Stimulated activated CD4-positive, alpha-beta T cell treated with anti-CD3 and anti-CD28 coated beads, Interleukin-4, amount 100 ng/mL, for 4 hours (primary cell): ENCODE measurements around the gene EGF.
"Not testable (repeated sequence)": the region's sequence is repeated elsewhere in the genome, so short reads cannot be mapped to it uniquely, and the experiment has no call there.

Experiments used
- DNase-seq, 2 experiments: peaks; one replicate each; pipeline ENCODE4 v3.0.0-alpha.2; 2020

EGF gene

DNA sequence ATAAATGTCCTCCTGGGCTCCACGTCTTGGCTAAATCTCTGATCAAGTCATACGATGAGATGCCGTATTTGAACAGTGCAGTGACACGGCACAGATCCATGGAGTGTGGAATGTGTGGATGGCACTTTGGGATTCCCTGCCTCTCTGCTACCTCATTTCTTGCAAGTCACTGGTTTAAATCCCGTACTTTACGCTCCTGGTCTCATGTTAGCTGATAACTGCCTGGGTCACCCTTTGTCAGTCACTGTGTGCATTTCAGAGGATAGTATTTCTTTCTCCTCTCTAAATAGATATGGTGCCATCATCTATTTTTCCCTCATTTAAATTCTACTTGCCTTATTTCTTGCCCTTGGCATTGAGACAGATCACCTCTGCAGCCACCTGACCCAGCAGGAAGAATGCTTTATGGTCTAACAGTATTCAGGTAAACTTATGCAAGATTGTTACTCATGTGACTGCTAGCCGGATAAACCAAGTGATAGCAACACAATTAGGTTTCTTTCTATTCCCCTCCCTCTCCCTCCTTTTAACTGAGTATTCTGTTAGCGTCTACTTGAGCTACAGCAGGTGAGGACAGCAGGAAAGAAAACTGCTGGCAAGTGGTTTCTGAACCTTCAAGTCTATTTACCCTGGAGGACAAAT lies 2.8 kb downstream of the EGF start:
- no peak for DNase-seq

DNA sequence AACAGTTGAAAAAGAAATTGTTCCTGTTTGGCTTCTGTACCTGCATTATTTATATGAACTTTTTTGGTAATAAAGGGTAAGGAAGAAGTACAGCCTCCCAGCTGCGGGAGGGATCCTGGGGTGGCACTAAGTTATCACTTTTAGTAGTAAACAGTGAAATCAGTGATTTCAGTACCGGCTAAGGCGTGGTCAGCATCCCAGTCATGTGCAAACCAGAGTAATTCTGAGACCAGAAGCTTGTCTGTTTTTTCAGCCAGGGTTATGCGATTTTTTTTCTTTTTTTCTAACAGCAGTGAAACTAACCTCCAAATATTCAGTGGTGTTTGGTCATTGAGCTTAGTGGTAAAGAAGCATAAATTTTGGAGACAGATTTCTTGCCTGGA lies 3.3 kb downstream of the EGF start:
- DNase-seq: no peak

DNA sequence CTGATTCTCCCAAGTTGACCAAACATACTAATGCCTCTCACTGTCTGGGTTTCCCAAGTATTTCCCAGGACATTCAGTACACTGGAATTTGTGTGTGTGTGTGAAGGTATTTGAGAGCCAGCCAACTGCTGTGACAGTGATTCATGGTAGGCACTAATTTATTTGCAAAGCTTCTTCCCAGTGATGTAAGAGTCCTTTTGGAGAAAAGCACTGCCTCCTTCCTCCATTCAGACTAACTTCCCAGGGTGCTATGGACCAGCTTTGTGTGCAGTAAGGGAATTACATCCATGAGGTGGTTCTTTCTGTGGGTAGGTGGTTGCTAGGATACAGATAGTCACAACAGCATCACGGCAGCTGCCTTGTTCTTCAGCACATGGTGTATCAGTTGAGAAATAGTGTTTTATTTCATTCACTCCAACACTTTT lies 8.7 kb downstream of the EGF start:
- DNase-seq: no peak

DNA sequence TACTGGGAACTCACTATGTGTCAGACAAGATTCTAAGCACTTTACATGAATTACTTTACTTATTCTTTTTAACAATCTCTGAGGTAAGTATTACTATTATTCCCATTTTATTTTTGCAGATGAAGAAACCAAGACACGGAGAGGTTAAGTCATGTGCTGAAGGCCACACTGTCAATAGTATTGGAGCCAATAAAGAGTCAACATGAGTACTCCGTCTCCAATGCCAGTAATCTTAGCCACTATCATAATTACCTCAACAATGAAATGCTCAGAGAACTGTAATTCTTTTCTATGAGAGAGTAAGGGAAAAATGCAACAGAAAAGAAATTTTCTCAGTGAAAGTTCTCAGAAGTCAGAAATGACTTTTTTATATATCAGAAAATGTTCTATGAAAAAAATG lies 12.7 kb downstream of the EGF start:
- no peak for DNase-seq

DNA sequence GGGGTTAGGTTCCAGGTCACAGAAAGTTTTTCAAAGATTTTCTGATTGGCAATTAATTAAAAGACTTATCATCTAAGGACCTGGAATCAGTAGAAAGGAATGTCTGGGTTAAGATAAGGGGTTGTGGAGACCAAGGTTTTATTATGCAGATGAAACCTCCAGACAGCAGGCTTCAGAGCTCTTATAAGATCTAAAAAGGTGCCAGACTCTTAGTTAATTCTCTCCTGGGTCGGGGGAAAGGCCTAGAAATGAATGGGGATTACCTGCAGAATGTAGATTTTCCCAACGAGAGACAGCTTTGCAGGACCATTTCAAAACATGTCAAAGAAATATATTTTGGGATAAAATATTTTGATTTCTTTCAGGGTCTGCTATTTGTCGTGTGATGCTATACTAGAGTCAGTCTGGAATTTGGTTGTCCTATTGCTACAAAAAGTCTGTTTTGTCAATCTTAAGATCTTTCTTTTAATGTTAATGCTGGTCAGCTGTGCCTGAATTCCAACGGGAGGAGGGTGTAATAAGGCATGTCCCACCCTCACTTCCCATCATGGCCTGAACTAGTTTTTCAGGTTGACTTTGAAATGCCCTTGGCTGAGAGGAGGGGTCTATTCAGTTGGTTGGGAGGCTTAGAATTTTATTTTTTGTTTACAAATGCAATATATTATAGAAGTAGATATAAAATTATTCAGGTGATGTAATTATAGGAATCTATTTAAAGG lies 15.8 kb downstream of the EGF start:
- no peak for DNase-seq

DNA sequence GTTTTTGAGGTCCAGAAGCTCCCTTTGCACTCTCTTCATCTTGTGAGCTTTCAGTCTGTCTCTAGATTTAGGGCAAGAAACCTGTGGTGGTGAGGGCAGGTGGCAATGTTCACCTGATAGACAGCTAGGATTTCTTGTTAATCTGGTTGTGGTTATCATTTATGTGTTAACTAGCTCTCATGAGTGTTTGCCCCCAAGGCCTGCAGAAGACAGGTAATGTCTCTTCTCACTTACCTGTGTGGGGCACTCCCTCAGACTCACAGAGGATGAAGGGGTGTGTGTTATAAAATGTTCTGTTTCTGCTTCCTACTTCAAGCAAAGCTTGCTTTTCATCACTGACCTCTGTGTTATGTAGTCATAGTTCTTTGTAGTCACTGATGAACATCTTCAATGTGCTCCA lies 17.8 kb downstream of the EGF start:
- DNase-seq: no peak

DNA sequence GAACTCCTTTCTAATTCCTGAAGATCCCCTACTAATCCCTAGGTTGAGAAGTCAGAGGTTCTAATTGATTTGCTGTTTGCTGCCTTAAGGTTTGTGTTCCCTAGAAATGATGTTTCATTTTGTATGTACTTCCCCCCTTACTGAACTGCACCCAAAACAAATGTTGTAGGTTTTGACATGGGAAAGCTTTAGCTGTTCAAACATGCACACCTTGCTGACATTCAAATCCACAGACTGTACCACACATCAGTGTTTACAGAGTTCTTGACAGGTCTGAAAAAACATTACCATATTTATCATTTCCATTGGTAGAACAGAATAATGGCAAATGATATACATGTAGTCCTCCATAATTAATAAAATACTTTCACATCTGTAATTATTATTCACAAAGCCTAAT lies 18.2 kb downstream of the EGF start:
- DNase-seq: no peak

DNA sequence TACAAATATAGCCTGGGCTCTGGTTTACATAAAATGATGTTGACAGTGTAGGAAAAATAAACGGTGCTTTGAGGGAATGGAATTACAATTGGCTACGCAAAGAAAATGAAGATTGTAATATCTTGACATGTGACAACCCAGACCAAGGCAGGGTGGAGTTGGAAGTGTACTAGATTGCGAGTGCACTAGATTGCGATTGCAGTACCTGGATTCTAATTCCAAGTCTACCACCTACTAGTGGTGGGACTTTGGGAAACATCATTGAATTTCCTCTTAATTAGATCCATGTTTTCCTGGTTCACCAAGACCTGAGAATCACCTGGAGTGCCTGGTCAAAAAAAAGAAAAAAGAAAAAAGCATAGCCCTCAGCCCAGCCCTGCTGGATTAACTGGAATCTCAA lies 18.6 kb downstream of the EGF start:
- DNase-seq: no peak

DNA sequence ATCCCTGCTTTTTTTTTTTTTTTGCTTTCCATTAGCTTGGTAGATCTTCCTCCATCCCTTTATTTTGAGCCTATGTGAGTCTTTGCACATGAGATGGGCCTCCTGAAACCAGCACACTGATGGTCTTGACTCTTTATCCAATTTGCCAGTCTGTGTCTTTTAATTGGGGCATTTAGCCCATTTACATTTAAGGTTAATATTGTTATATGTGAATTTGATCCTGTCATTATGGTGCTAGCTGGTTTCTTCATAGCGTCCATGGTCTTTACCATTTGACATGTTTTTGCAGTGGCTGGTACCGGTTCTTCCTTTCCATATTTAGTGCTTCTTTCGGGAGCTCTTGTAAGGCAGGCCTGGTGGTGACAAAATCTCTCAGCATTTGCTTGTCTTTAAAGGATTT lies 24.7 kb downstream of the EGF start:
- DNase-seq: not testable (repeated sequence)

DNA sequence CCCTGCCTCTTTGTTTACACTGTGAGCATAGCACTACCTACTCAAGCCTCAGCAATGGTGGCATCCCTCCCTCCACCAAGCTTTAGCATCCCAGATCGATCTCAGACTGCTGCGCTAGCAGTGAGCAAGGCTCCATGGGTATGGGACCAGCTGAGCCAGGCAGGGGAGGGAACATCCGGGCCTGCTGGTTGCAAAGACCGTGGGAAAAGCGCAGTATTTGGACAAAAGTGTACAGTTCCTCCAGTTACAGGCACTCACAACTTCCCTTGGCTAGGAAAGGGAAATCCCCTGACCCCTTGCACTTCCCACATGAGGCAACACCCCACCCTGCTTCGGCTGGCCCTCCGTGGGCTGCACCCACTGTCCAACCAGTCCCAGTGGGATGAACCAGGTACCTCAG lies 26.5 kb downstream of the EGF start:
- no peak for DNase-seq

DNA sequence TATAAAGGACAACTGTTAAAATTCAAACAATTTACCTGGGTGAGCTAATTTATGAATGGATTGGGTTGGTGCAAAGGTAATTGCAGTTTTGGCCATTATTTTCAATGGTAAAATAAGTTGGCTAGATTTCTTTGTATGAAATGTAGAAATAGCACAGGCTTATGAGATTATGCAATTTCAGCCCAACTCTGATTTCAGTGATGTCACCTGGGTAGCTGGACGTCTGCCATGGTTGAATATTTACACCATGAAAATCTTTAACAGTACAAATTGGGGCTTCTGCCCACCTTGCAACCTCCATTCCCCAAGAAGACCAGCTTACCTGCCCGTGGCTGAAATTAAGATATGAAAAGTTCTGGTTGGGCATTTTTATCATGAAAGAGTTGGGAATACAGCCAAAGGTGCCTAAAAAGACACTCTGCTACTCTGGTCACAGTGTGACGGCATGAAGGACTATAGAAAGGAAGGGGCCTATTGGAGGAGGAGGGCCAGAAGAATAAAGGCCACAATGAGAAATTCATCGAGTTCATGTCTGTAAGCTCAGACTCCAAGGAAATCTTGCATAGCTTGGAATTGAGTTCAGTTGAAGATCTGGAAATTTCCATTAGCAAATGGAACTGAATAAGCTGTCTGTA lies 29.7 kb downstream of the EGF start:
- no peak for DNase-seq

DNA sequence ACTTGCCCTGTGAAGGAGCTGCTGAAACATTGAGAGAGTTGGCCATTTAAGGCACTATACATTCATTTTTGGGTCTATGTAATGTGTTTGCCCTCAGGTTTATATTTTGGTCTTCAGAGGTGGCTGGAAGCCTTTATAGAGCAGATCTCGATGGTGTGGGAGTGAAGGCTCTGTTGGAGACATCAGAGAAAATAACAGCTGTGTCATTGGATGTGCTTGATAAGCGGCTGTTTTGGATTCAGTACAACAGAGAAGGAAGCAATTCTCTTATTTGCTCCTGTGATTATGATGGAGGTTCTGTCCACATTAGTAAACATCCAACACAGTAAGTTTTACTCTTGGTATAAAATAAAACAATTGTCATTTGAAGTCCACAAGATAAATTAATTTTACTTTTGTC lies 31.1 kb downstream of the EGF start:
- DNase-seq: no peak

DNA sequence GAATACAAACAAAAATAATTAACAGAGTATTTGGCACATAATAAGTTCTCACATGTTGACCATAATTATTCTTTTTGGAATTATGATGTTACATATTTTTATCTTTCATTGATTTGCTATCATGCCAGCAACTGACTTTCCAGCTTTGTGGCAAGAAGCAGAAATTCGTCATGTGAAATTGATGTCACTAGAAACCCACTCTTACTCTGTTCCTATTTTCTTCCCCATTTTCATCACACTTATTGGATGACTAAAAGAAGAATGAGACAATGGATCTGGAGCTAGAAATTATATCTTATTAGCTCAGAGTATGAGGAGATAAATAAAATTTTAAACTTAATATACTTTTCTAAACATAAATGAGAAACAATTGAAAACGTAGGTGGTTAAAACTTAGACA lies 31.9 kb downstream of the EGF start:
- DNase-seq: no peak

DNA sequence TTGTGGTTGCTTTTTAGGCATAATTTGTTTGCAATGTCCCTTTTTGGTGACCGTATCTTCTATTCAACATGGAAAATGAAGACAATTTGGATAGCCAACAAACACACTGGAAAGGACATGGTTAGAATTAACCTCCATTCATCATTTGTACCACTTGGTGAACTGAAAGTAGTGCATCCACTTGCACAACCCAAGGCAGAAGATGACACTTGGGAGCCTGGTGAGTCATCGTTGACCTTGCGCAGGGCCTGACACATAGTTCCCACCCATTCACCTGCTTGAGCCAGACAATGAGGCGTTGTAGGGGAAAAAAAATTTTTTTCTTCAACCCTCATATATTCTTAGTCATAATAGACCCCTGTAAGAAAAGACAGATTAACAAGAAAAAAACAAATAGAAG lies 32.4 kb downstream of the EGF start:
- peak; percentile 17 to 51 for DNase-seq

DNA sequence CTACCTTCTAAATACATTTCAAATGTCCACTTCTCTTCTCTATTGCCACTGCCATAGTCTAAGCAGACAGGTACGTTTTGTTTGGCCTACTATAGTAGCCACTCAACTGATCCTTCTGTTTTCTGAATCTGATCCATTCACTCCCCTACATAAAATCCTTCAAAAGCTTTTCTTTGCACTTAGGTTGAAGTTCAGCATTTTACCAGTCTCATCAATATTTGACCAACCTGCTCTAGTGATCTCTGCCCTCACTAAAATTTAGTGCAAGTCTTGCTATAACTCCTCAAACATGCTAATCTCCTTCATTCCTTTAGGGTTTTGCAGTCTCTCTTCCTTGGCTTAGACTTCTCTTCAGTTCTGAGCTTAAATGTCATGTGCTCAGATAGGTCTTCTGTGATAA lies 33.4 kb downstream of the EGF start:
- no peak for DNase-seq

DNA sequence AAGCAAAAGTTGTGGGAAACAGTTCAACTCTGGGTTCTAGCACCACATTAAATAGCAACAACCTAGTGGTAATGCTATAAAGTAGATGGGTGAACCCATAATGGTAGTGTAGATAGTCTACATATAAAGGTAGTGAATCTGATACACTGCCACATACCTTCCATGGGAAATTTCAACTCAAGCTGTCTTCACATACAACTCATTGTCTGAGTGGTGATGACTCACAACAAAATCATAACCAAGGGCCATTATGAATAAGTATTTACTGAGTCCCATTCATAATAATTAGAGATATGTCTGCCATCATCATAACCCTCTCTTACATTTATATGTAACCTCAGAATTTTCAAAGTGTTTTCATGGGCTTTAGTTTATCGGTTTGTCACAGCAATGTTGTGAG lies 34.8 kb downstream of the EGF start:
- no peak for DNase-seq

DNA sequence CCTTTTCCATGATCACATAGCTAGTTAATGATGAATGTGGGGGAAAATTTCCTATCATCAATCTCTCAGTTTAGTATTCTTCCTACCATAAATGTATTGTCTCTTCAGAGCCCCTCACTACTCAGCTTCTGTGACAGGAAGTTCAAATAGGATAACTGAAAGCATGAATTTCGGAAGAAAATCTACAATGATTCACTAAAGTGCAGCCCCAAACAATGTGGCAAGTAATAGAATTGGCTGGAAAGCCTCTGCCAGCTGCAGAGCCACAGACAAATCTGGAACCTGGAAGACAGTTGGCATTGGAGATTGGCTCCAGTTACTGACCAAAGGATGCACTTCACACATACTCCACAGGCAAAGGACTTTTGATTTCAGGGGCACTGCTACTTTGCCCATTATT lies 35.2 kb downstream of the EGF start:
- DNase-seq: no peak

DNA sequence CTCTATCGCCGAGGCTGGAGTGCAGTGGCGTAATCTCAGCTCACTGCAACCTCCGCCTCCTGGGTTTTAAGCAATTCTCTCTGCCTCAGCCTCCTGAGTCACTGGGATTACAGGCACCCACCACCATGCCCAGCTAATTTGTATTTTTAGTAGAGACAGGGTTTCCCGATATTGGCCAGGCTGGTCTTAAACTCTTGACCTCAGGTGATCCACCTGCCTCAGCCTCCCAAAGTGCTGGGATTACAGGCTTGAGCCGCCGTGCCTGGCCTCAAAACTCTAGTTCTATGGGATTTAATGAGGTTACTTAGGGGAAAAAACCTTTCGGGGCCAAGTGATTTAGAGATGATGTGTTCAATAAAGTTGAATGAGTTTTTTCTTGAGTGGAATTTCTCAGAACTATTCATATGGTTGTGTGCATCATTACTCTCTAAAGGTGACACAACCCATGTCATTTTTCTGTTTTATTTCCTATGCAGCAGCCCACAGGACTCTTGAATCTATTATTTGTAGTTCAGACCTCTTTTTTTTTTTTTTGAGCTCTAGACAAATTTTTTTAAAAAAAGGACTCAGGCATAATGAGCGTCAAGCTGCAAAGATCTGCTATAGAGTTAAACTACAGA lies 36.5 kb downstream of the EGF start:
- not testable (repeated sequence) for DNase-seq

DNA sequence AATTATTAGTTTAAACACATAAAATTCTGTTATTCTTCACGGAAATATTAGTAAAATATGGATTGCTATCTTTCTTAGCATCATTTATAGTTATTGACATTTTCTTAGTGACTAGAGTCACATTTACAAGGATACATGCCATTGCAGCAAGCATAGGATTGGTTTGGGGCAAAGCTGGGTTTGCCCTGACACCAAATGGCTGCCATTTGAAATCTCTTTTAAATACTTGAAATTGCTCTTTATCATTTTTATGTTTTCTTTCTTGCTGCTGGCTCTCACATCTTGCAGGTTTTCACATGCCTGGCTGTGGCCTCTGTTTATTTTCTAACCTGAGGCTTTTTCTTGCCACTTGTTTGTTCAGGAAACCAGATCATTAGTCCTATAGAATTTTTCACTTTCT lies 39.9 kb downstream of the EGF start:
- DNase-seq: no peak

DNA sequence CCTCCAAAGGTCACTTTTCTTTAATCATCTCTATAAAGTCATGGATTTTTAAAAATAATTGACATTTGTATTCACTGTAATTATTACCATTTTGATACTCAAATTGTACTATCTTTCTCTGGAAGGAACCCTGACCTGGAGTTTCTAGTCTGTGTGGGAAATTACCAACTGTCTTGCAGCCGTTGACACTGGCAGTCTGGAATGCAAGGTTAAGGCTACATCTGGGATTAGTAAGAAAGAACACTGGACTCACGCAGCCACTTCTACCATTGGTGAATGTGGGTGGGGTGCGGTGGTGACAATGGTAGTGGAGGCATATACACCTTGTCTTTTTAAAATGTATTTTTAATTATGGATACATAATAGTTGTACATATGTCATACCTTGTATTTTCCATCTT lies 40.9 kb downstream of the EGF start:
- DNase-seq: no peak

DNA sequence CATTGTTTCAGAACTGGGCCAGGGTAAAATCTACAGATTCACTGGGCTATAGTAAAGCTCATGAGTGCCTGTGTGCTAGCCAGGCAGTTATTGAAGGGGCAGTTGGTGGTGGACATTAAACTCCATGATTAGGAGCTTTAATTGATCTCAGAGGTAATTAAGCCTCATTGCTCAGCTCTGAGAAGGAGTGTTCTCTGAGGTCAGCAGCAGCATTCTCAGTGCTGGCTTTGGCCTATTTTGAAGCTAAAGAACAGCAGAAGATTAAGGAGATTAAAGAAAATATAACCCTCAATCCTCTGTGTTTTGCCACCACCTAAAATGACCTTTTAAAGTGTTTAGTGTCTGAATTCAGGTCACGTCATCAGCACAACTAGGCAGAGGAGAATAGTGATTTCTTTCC lies 42.5 kb downstream of the EGF start:
- no peak for DNase-seq

DNA sequence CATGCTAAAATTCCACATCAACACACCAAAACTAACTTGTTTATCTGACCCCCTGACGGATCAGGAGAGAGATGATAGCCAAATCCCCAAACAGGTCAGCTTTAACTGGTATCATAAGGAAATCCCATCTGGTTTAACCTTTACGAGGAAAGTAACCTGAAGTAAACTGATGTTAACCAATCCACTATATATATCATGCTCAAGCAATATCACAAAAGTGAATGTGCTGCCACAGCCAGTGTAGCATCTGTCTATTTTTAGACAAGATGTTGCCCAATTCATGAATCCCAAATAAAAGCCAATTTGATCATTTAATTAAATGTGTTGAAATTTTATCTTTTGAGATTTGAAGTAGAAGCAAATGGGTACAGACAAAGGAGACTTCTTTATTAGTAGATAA lies 44.5 kb downstream of the EGF start:
- DNase-seq: no peak

DNA sequence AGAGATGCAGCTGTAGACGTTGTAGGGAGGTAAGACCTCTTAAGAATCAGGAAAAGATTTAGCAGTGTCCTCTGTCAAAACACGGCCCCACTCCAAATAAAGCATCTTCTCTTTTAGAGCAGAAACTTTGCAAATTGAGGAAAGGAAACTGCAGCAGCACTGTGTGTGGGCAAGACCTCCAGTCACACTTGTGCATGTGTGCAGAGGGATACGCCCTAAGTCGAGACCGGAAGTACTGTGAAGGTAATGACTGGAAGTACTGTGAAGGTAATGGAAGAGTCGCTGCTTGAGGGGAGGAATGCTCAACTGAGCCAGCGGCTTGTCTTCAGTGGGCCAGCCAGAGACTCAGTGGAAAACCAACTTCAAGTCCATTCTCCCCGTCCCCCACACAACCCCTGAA lies 46.5 kb downstream of the EGF start:
- no peak for DNase-seq

DNA sequence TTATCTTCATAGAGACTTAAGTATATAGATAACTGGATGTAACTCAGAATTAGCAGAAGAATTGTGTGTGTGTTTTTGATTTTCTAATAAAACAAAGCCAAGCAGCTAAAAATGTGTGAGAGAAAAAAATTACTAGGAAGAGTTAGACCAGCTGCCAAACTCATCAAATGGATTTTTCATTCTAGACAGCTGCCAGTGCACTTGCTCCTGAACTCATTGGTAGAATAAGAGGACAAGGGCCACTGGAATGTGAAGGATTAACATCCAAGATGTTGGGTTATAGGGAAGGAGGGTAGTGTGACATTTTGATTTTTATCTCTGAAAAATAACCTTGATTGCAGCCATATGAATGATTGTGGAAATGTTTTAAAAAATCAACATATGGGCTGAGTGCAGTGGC lies 49.7 kb downstream of the EGF start:
- DNase-seq: no peak
